HepG2 (cell line): ENCODE measurements around the gene IDH3G. TPM values are rescaled to one million over a fixed set of nuclear protein-coding genes. Genes with fewer than 3 reads are reported as not detected.
A peak's percentile ranks its signal among the peaks of the same experiment; 100 is the strongest.

ENCODE experiments used
- ATAC-seq: fragments of 200-7000 bp; cut with Tn5 transposase; 3 replicates; pipeline ENCODE4 v1.9.1; 2020; ENCODE audit warnings: mild to moderate bottlenecking, moderate library complexity
- BruUV-seq: library from RNA; stranded (reverse); fragments of 400-500 nt; replicated peaks from 2 replicates; lab custom pipeline; 2021; lab: Mats Ljungman, UMichigan
- CTCF ChIA-PET: fragments of 300-600 bp; formaldehyde crosslinking; extraction: SDS; loops from one replicate; lab custom pipeline; 2021; ENCODE audit warnings: low total read pairs, inconsistent platforms, low intra/inter-chr PET ratio; lab: Yijun Ruan, JAX
- POLR2A ChIA-PET: fragments of 350-600 bp; sonication (Branson Sonifier 250); formaldehyde crosslinking; loops from one replicate; lab custom pipeline; 2020; ENCODE audit warnings: antibody characterized with exemption, inconsistent platforms; lab: Yijun Ruan, JAX
- DNase-seq: peaks from one replicate; pipeline ENCODE4 v3.0.0-alpha.2; 2015; ENCODE audit warnings: low spot score
- FAIRE-seq: peaks from 3 replicates; lab custom pipeline; 2011; peaks lifted over from hg19 to GRCh38; lab: Jason Lieb, UNC
- H2AFZ ChIP-seq: one replicate; pipeline ENCODE4 v1.6.1; 2011; ENCODE audit warnings: low read length, inconsistent platforms
- H3K27ac ChIP-seq: fragments of 300-600 bp; 3 replicates; pipeline ENCODE4 v1.8.0; 2011; ENCODE audit warnings: mixed run types, mild to moderate bottlenecking, mixed read lengths, low read length, inconsistent platforms; ENCODE audit not compliant: insufficient read depth; ENCODE audit errors: extremely low read length
- H3K27me3 ChIP-seq, 2 experiments: fragments of 200-600 bp in 1 of 2; 2 replicates in 1 of 2; 3 replicates in 1 of 2; pipeline versions ENCODE4 v1.6.0 to v1.8.0; 2011; ENCODE audit warnings: low read length in 2 of 2, mild to moderate bottlenecking in 2 of 2, moderate library complexity in 2 of 2, inconsistent platforms in 1 of 2; ENCODE audit not compliant: insufficient read depth in 2 of 2, control insufficient read depth in 1 of 2
- H3K36me3 ChIP-seq, 2 experiments: fragments of 200-600 bp in 1 of 2; replicated peaks in 1 of 2; 2 replicates in 1 of 2; 3 replicates in 1 of 2; pipeline versions ENCODE4 v1.5.1 to v1.8.0; 2011; ENCODE audit warnings: low read length in 2 of 2, inconsistent platforms in 1 of 2; ENCODE audit not compliant: insufficient read depth in 2 of 2, control insufficient read depth in 1 of 2
- H3K4me1 ChIP-seq: 2 replicates; pipeline ENCODE4 v1.5.1; 2012; ENCODE audit warnings: low read length, inconsistent platforms; ENCODE audit not compliant: insufficient read depth
- H3K4me2 ChIP-seq: 2 replicates; pipeline ENCODE4 v1.6.0; 2011; ENCODE audit warnings: low read depth, low read length, inconsistent platforms
- H3K4me3 ChIP-seq, 3 experiments: fragments of 200-600 bp in 1 of 3; sonication (generic), shearing (Covaris generic) in 1 of 3; replicated peaks in 1 of 3; 2 replicates each; pipeline ENCODE4 v1.5.1; 2011 to 2016; ENCODE audit warnings: low read length in 3 of 3, inconsistent platforms in 2 of 3, low read depth in 2 of 3, mild to moderate bottlenecking in 2 of 3, control low read depth in 1 of 3, mixed read lengths in 1 of 3; ENCODE audit not compliant: insufficient read depth in 1 of 3
- H3K79me2 ChIP-seq: one replicate; pipeline ENCODE4 v1.6.1; 2011; ENCODE audit warnings: low read length, inconsistent platforms; ENCODE audit not compliant: insufficient read depth
- H3K9ac ChIP-seq: 2 replicates; pipeline ENCODE4 v1.6.0; 2011; ENCODE audit warnings: mild to moderate bottlenecking, low read depth, low read length, inconsistent platforms; ENCODE audit not compliant: insufficient read depth
- H3K9me3 ChIP-seq: 2 replicates; pipeline ENCODE4 v1.5.1; 2012; ENCODE audit warnings: mild to moderate bottlenecking, low read length
- H4K20me1 ChIP-seq: 2 replicates; pipeline ENCODE4 v1.6.0; 2011; ENCODE audit warnings: inconsistent platforms, mild to moderate bottlenecking, low read length, moderate library complexity; ENCODE audit not compliant: insufficient read depth
- DR1 ChIP-seq: sonication (generic); formaldehyde crosslinking; IDR thresholded peaks from 2 replicates; pipeline ENCODE4 v1.8.0; 2021; ENCODE audit warnings: mild to moderate bottlenecking, missing genetic modification reagents, inconsistent platforms
- HMG20B ChIP-seq: conservative IDR thresholded peaks from 2 replicates; pipeline ENCODE4 v1.6.1; 2016; ENCODE audit warnings: missing genetic modification reagents, missing compliant biosample characterization
- KDM3A ChIP-seq: IDR thresholded peaks from 2 replicates; pipeline ENCODE4 v1.6.1; 2018; ENCODE audit warnings: low read depth, missing compliant biosample characterization
- MAZ ChIP-seq, 2 experiments: sonication (generic) in 1 of 2; formaldehyde crosslinking in 1 of 2; IDR thresholded peaks; 2 replicates each; pipeline versions ENCODE4 v1.5.0 to v1.6.1; 2012 to 2020; ENCODE audit warnings: low read depth in 2 of 2, mild to moderate bottlenecking in 2 of 2, borderline replicate concordance in 1 of 2, improper control_type of control experiment in 1 of 2, low read length in 1 of 2, missing genetic modification reagents in 1 of 2, moderate library complexity in 1 of 2
- SNAPC4 ChIP-seq: sonication (generic); formaldehyde crosslinking; IDR thresholded peaks from 2 replicates; pipeline ENCODE4 v1.4.0; 2020; ENCODE audit warnings: mild to moderate bottlenecking, missing genetic modification reagents
- TBX3 ChIP-seq: fragments of 450-650 bp; IDR thresholded peaks from 2 replicates; pipeline ENCODE4 v1.6.1; 2017; ENCODE audit warnings: antibody characterized with exemption, mild to moderate bottlenecking, inconsistent platforms, borderline replicate concordance
- ZNF552 ChIP-seq: sonication (generic); formaldehyde crosslinking; IDR thresholded peaks from 2 replicates; pipeline ENCODE4 v1.9.0; 2022; ENCODE audit warnings: missing genetic modification reagents, mild to moderate bottlenecking, borderline replicate concordance
- WGBS: methylation state at CpG from one replicate; pipeline ENCODE4 v1.1.6; 2017; ENCODE audit warnings: low lambda C conversion rate; 5-methylcytosine and 5-hydroxymethylcytosine counted together
- in situ Hi-C: cut with HindIII; loops from 2 replicates; pipeline ENCODE4 v1.10.0; 2017; ENCODE audit warnings: low pct_unique_long_range_greater_than_20kb; ENCODE audit not compliant: extremely low pct_ligation_motif_present
- intact Hi-C: fragments of 100-400 bp; cut with micrococcal nuclease; formaldehyde crosslinking; loops from one replicate; pipeline ENCODE4 v1.10.0; 2022; ENCODE audit not compliant: unreplicated experiment
- polyA plus RNA-seq, 8 experiments: library from polyadenylated mRNA; depleted of rRNA in 3 of 8; stranded (reverse) in 7 of 8; unstranded in 1 of 8; fragments of >200 nt; fragmentation: Illumina TruSeq in 4 of 8; extraction: Trizol in 4 of 8; gene quantifications; 2 replicates each; pipeline versions ENCODE4 v1.2.1 to v1.2.3, GENCODE V29; 2011 to 2016; ENCODE audit warnings: low read depth in 4 of 8, missing spikeins in 1 of 8, mixed read lengths in 1 of 8; ENCODE audit not compliant: insufficient read depth in 1 of 8
- total RNA-seq, 5 experiments: library from RNA; depleted of rRNA; stranded (reverse); fragments of >200 nt; fragmentation: Illumina TruSeq; extraction: Trizol; gene quantifications; 2 replicates each; pipeline ENCODE4 v1.2.3, GENCODE V29; 2016; ENCODE audit warnings: low read depth in 1 of 5
- TF ChIP-seq, protein P1 (sequence below): sonication (generic); formaldehyde crosslinking; IDR thresholded peaks from 2 replicates; pipeline ENCODE4 v1.5.0; 2020; ENCODE audit warnings: mild to moderate bottlenecking, missing genetic modification reagents, moderate library complexity
- TF ChIP-seq, protein P2 (sequence below): sonication (generic); formaldehyde crosslinking; IDR thresholded peaks from 2 replicates; pipeline ENCODE4 v1.9.0; 2021; ENCODE audit warnings: missing genetic modification reagents, mild to moderate bottlenecking, borderline replicate concordance
- TF ChIP-seq, protein P3 (sequence below): fragments of 450-650 bp; IDR thresholded peaks from 2 replicates; pipeline ENCODE4 v1.6.1; 2017

Gene IDH3G
- total and polyA plus RNA-seq, 2 of the 13 experiments (the other 11 are each of a cell fraction or from before 2014, with no cell fraction given): 18.7 to 35.5 TPM

DNA sequence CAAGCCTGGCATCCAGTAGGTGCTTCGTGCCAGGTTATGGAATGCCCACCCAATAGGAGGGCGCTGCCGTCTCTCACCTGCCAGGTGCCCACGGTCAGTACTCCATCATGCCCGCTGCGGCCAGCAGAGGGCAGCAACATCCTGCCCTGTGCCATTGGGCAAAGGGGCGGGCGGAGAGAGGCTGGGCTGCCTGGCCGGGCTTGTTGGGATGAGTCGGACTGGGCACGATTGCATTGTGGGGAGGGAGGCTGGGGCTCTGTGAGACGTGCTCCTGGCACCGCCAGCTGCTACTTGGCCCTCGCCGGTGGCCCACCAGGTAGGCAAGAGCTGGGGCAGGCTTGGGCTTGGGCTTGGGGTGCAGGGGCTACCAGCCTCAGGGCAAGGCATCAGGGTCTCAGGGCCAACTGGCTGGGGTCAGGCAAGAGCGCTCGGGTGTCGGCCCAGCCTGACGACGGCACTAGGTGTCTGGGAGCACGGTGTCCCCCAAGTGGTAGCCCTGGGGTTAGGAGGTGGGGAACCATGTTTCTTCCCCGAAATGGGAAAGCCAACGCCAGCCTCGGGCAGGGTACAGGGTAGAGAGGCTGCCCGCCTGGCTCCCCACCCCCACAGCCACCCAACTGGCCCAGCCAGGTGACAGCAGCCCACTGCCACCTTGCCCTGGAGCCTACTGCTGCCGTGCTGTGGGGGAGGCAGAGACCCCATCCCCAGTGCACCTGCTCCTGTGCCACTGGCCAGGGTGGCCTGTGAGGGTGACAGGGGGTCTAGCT lies 30.0 kb downstream of the IDH3G start, which contains the start of gene PLXNB3:
Gene PLXNB3 (plus strand): TSS at position 261 of the 767 bp plus-strand sequence. CDS start 1,287 bp downstream, outside the sequence.
- H4K20me1 ChIP-seq: no peaks in the 10 kb centered on the region
- peak within 1 kb of the TSS; percentile 78 for H3K4me2 ChIP-seq
- WGBS: no CpG with 5 or more reads among the region's 26 CpGs
- H3K36me3 ChIP-seq: no peaks in the 10 kb centered on the region
- H3K9ac ChIP-seq: peak within 1 kb of the TSS; percentile 54
- intact Hi-C loops: loop anchor here (2.0 to 10.0 kb wide), 2 partner anchors 19 to 181 kb away; partner anchors contain the start of gene RENBP
- no peaks in the 10 kb centered on the region for H3K79me2 ChIP-seq
- peak within 1 kb of the TSS; percentile 45 to 66 (median 53); a peak in 5 of 6 replicates for H3K4me3 ChIP-seq
- BruUV-seq: TSS peak; percentile 51
- H3K27me3 ChIP-seq: no peaks in the 10 kb centered on the region
- peaks cover 37% of the 10 kb centered on the region for H3K4me1 ChIP-seq
- H3K9me3 ChIP-seq: no peaks in the 10 kb centered on the region
- peak; percentile 77 for ATAC-seq
- in situ Hi-C loops: no loop called here
- FAIRE-seq: no peak
- H2AFZ ChIP-seq: no peak within 1 kb of the TSS
- DNase-seq: peak; percentile 57
- no peak within 1 kb of the TSS for H3K27ac ChIP-seq
- ChIA-PET POLR2A (interaction anchor here (1.0 to 2.9 kb wide), 6 partner anchors 30 to 184 kb away, joined by 3 to 15 read pairs (median 6); partner anchors contain the start of genes IDH3G, SLC6A8 and SSR4), CTCF (interaction anchor here (0.6 to 1.7 kb wide), 3 partner anchors 30 to 189 kb away, joined by 3 to 6 read pairs (median 3); partner anchors contain the start of genes IDH3G and SSR4)
- TF ChIP-seq, protein P1, sequence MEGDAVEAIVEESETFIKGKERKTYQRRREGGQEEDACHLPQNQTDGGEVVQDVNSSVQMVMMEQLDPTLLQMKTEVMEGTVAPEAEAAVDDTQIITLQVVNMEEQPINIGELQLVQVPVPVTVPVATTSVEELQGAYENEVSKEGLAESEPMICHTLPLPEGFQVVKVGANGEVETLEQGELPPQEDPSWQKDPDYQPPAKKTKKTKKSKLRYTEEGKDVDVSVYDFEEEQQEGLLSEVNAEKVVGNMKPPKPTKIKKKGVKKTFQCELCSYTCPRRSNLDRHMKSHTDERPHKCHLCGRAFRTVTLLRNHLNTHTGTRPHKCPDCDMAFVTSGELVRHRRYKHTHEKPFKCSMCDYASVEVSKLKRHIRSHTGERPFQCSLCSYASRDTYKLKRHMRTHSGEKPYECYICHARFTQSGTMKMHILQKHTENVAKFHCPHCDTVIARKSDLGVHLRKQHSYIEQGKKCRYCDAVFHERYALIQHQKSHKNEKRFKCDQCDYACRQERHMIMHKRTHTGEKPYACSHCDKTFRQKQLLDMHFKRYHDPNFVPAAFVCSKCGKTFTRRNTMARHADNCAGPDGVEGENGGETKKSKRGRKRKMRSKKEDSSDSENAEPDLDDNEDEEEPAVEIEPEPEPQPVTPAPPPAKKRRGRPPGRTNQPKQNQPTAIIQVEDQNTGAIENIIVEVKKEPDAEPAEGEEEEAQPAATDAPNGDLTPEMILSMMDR: peak; percentile 96
- TF ChIP-seq TBX3: no peak
- no peak for TF ChIP-seq MAZ (IDR thresholded peaks at IDR 0.05; ENCODE audit: borderline replicate concordance, low read depth, low read length)
- TF ChIP-seq MAZ (CRISPR knock-in tag; IDR thresholded peaks at IDR 0.05; ENCODE audit: low read depth): no peak
- TF ChIP-seq DR1 (CRISPR knock-in tag): no peak
- no peak for TF ChIP-seq KDM3A (CRISPR knock-in tag)
- no peak for TF ChIP-seq ZNF552 (CRISPR knock-in tag)
- 0 out of 2 replicates have a peak, but pooled peaks have one; percentile 38 for TF ChIP-seq HMG20B (CRISPR knock-in tag)
- TF ChIP-seq, protein P2, sequence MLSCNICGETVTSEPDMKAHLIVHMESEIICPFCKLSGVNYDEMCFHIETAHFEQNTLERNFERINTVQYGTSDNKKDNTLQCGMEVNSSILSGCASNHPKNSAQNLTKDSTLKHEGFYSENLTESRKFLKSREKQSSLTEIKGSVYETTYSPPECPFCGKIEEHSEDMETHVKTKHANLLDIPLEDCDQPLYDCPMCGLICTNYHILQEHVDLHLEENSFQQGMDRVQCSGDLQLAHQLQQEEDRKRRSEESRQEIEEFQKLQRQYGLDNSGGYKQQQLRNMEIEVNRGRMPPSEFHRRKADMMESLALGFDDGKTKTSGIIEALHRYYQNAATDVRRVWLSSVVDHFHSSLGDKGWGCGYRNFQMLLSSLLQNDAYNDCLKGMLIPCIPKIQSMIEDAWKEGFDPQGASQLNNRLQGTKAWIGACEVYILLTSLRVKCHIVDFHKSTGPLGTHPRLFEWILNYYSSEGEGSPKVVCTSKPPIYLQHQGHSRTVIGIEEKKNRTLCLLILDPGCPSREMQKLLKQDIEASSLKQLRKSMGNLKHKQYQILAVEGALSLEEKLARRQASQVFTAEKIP (CRISPR knock-in tag): no peak
- TF ChIP-seq, protein P3, sequence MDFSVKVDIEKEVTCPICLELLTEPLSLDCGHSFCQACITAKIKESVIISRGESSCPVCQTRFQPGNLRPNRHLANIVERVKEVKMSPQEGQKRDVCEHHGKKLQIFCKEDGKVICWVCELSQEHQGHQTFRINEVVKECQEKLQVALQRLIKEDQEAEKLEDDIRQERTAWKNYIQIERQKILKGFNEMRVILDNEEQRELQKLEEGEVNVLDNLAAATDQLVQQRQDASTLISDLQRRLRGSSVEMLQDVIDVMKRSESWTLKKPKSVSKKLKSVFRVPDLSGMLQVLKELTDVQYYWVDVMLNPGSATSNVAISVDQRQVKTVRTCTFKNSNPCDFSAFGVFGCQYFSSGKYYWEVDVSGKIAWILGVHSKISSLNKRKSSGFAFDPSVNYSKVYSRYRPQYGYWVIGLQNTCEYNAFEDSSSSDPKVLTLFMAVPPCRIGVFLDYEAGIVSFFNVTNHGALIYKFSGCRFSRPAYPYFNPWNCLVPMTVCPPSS: no peak
- TF ChIP-seq SNAPC4 (CRISPR knock-in tag): no peak
